T-helper 1 cell (primary cell): ENCODE results near the gene CLRN2.
"Not testable (repeated sequence)": the region's sequence is repeated elsewhere in the genome, so short reads cannot be mapped to it uniquely, and the experiment has no call there.

Experiments used
- DNase-seq, 5 donors: peaks; one replicate each; pipeline ENCODE4 v3.0.0-alpha.2; 2012 to 2020

Gene CLRN2

DNA sequence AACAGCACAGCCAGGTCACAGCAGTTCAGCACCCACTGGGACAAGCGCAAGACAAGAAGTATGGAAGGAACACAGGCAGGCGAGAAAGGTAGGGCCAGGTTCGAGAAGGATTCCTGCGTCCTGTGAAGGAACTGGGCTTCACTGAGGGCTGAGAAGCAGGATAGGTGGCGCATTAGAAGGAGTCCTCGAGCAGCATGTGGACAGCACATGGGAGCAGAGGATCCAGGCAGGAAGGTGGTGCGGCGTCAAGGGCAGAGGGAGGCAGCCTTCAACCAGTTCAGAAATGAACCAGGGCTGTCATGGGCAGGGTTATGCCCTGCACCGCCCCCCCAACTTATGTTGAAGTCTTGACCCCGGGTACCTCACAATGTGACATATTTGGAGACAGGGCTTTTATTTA, 31.3 kb downstream of the CLRN2 start:
- no peak for DNase-seq

DNA sequence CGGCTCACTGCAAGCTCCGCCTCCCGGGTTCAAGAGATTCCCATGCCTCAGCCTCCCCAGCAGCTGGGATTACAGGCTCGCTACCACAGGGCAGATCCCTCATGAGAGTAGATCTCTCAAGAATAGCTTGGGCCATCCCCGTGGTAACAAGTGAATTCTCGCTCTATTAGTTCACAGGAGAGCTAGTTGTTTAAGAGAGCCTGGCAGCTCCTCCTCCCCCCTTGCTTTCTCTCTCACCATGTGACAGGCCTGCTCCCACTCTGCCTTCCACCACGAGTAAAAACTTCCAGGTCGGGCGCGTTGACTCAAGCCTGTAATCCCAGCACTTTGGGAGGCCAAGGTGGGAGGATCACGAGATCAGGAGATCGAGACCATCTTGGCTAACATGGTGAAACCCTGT, 31.7 kb downstream of the CLRN2 start:
- DNase-seq, result no peak

GRCh38 chr4:17550549-17550948, 35.6 kb downstream of the CLRN2 start:
- no peak for DNase-seq

GRCh38 chr4:17552427-17552826, 37.5 kb downstream of the CLRN2 start:
- no peak for DNase-seq

DNA sequence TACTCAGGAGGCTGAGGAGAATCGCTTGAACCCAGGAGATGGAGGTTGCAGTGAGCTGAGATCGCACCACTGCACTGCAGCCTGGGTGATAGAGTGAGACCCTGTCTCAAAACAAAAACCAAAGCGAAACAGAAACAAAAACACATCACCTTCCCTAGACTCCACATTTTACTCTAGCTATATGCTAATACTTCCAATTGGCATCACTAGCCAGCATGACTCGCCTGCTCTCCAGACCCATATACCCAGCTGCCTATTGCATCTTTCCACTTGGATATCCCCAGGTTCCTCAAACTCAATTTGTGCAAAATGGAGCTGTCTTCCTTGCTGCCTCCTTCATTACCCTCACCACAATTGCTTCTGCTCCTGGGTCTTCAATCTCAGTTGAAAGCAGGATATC, 39.6 kb downstream of the CLRN2 start:
- DNase-seq, result no peak

GRCh38 chr4:17556498-17556897, 41.5 kb downstream of the CLRN2 start:
- DNase-seq, result no peak

- DNase-seq, result no peak
Measured at GRCh38 chr4:17557880-17558279, 42.9 kb downstream of the CLRN2 start.

GRCh38 chr4:17558941-17559708, 44.2 kb downstream of the CLRN2 start:
- no peak for DNase-seq

- DNase-seq, result no peak
Measured at GRCh38 chr4:17559709-17560048, 44.7 kb downstream of the CLRN2 start.

- DNase-seq, result no peak
Measured at GRCh38 chr4:17560065-17560673, 45.2 kb downstream of the CLRN2 start.

GRCh38 chr4:17561195-17561909, 46.4 kb downstream of the CLRN2 start:
- no peak for DNase-seq

- no peak for DNase-seq
Measured at GRCh38 chr4:17562157-17562556, 47.2 kb downstream of the CLRN2 start.

- DNase-seq, result no peak
Measured at GRCh38 chr4:17565846-17566245, 50.9 kb downstream of the CLRN2 start.

DNA sequence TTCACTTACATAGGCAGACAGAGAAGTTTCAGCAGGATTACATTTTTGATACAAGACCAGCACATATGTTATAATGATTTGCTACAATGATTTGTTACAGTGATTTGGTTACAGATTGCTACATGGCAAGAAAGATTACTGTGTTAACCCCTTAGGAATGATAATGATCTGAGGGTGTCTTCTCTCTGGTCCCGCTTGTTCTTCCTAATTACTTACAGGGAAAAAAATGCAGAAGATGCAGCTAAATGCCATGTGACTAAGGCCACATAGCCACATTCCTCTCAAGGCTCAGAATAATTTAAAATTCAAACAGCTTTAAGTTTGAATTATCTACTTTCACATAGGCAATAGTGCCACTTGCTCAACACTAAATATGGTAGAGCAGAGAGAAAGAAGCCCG, 52.3 kb downstream of the CLRN2 start:
- no peak for DNase-seq

DNA sequence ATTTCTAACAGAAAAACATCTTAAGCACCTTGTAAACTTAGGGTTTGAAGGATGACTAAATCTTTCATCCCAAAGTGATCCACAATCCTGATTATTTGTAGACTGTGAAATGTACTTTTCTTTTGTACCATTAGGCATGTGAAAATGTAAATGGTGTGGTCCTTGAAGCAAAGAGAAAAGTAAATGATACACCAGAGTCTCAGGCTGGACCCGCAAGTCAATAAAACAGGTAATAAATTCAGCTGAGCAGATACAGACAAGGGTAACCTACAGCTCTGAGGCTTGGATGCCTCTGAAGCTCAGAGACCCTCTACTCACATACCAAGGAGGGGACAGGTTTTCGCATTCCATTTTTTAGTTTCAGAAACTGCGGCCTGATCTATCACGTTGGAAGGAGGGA, 59.2 kb downstream of the CLRN2 start:
- DNase-seq, result no peak

- DNase-seq, result not testable (repeated sequence)
Measured at GRCh38 chr4:17575177-17575576, 60.2 kb downstream of the CLRN2 start.
